Ectodermal cell (in vitro differentiated cells): ENCODE data around the gene CD86.
A peak's percentile ranks its signal among the peaks of the same experiment; 100 is the strongest.
"Not testable (repeated sequence)": the region's sequence is repeated elsewhere in the genome, so short reads cannot be mapped to it uniquely, and the experiment has no call there.

Experiments
- H3K27ac ChIP-seq: 2 replicates; pipeline ENCODE4 v1.7.0; 2013; ENCODE audit warnings: mild to moderate bottlenecking, low read depth, low read length; ENCODE audit not compliant: insufficient read depth, poor library complexity, severe bottlenecking
- H3K27me3 ChIP-seq: 2 replicates; pipeline ENCODE4 v1.7.0; 2013; ENCODE audit warnings: mild to moderate bottlenecking, low read length; ENCODE audit not compliant: insufficient read depth, control insufficient read depth, poor library complexity, severe bottlenecking
- H3K36me3 ChIP-seq: one replicate; pipeline ENCODE4 v1.7.0; 2013; ENCODE audit warnings: low read length; ENCODE audit not compliant: control insufficient read depth, insufficient read depth
- H3K4me1 ChIP-seq: one replicate; pipeline ENCODE4 v1.7.0; 2013; ENCODE audit warnings: low read length; ENCODE audit not compliant: control insufficient read depth, insufficient read depth
- H3K4me3 ChIP-seq: 2 replicates; pipeline ENCODE4 v1.7.0; 2013; ENCODE audit warnings: low read depth, low read length, control low read depth; ENCODE audit not compliant: insufficient read depth
- H3K9me3 ChIP-seq: 2 replicates; pipeline ENCODE4 v1.7.0; 2013; ENCODE audit warnings: mild to moderate bottlenecking, low read length, moderate library complexity; ENCODE audit not compliant: control insufficient read depth
- WGBS, 2 experiments: methylation state at CpG; one replicate each; pipeline ENCODE4 v1.1.7; 2013; ENCODE audit warnings: missing lambda C conversion rate in 2 of 2; 5-methylcytosine and 5-hydroxymethylcytosine counted together

Gene CD86

GRCh38 chr3:122021811-122022401, 33.3 kb upstream of the CD86 start, which contains the start of gene ILDR1:
TSS of gene ILDR1 (minus strand) at chr3:122022247. CDS start at chr3:122022077, 170 bp downstream.
- no peaks in the 10 kb centered on the region for H3K4me1 ChIP-seq
- no peak within 1 kb of the TSS for H3K27ac ChIP-seq
- no peaks in the 10 kb centered on the region for H3K9me3 ChIP-seq
- H3K36me3 ChIP-seq: no peaks in the 10 kb centered on the region
- H3K27me3 ChIP-seq: peaks cover 20% of the 10 kb centered on the region
- H3K4me3 ChIP-seq: peak within 1 kb of the TSS; percentile 34
- WGBS, 2 experiments: 21 to 25% methylated on average over 43 of the region's 43 CpGs

GRCh38 chr3:122023335-122023910, 31.7 kb upstream of the CD86 start:
- Histone ChIP-seq H3K36me3 (no peaks in the 10 kb centered on the region), H3K4me3 (no peak overlapping the region)
- 80 to 83% methylated on average over 8 of the region's 8 CpGs for WGBS, 2 experiments

GRCh38 chr3:122024800-122025199, 30.4 kb upstream of the CD86 start:
- Histone ChIP-seq H3K4me1 (no peaks in the 10 kb centered on the region), H3K27ac (no peak overlapping the region), H3K27me3 (peaks cover 20% of the 10 kb centered on the region), H3K9me3 (no peaks in the 10 kb centered on the region), H3K4me3 (no peak overlapping the region), H3K36me3 (no peaks in the 10 kb centered on the region)
- 91 to 100% methylated on average over 2 of the region's 2 CpGs for WGBS, 2 experiments

More at GRCh38 chr3:122023335-122023910, 31.7 kb upstream of the CD86 start:
- no peak overlapping the region for H3K27ac ChIP-seq
- peaks cover 20% of the 10 kb centered on the region for H3K27me3 ChIP-seq
- H3K9me3 ChIP-seq: no peaks in the 10 kb centered on the region
- no peaks in the 10 kb centered on the region for H3K4me1 ChIP-seq

- Histone ChIP-seq H3K36me3 (no peaks in the 10 kb centered on the region), H3K9me3 (no peaks in the 10 kb centered on the region), H3K27me3 (peaks cover 20% of the 10 kb centered on the region), H3K27ac (no peak overlapping the region), H3K4me1 (no peaks in the 10 kb centered on the region), H3K4me3 (no peak overlapping the region)
Measured at GRCh38 chr3:122025296-122025695, 29.9 kb upstream of the CD86 start.

- H3K4me1 ChIP-seq: no peaks in the 10 kb centered on the region
- no peaks in the 10 kb centered on the region for H3K9me3 ChIP-seq
- H3K4me3 ChIP-seq: no peak overlapping the region
- no peaks in the 10 kb centered on the region for H3K27me3 ChIP-seq
- WGBS, 2 experiments: 91 to 94% methylated on average over 3 of the region's 3 CpGs
- no peak overlapping the region for H3K27ac ChIP-seq
- H3K36me3 ChIP-seq: no peaks in the 10 kb centered on the region
Measured at GRCh38 chr3:122030381-122031122, 24.6 kb upstream of the CD86 start.

- no CpG with 5 or more reads among the region's 1 CpG for WGBS, 2 experiments
Measured at GRCh38 chr3:122031123-122031468, 24.1 kb upstream of the CD86 start.

GRCh38 chr3:122032531-122032930, 22.6 kb upstream of the CD86 start:
- H3K9me3 ChIP-seq: no peaks in the 10 kb centered on the region
- no peak overlapping the region for H3K4me3 ChIP-seq
- H3K36me3 ChIP-seq: no peaks in the 10 kb centered on the region
- no peaks in the 10 kb centered on the region for H3K4me1 ChIP-seq
- no peak overlapping the region for H3K27ac ChIP-seq
- no peaks in the 10 kb centered on the region for H3K27me3 ChIP-seq
- 95 to 100% methylated on average over 1 of the region's 1 CpG for WGBS, 2 experiments

More at GRCh38 chr3:122031123-122031468, 24.1 kb upstream of the CD86 start:
- Histone ChIP-seq H3K27ac (no peak overlapping the region), H3K27me3 (no peaks in the 10 kb centered on the region), H3K36me3 (no peaks in the 10 kb centered on the region), H3K4me3 (no peak overlapping the region), H3K4me1 (no peaks in the 10 kb centered on the region), H3K9me3 (no peaks in the 10 kb centered on the region)

GRCh38 chr3:122033023-122033422, 22.1 kb upstream of the CD86 start:
- Histone ChIP-seq H3K4me1 (no peaks in the 10 kb centered on the region), H3K9me3 (no peaks in the 10 kb centered on the region), H3K4me3 (no peak overlapping the region), H3K27ac (no peak overlapping the region), H3K36me3 (no peaks in the 10 kb centered on the region), H3K27me3 (no peaks in the 10 kb centered on the region)
- WGBS, 2 experiments: no CpG with 5 or more reads among the region's 1 CpG

- H3K27ac ChIP-seq, H3K27me3 ChIP-seq, H3K4me3 ChIP-seq, H3K4me1 ChIP-seq, H3K36me3 ChIP-seq, H3K9me3 ChIP-seq: not testable (repeated sequence)
- 80% methylated on average over 1 of the region's 16 CpGs; no CpG with 5 or more reads in 1 of the 2 experiments for WGBS, 2 experiments
Measured at GRCh38 chr3:122047296-122047695, 7.9 kb upstream of the CD86 start.

GRCh38 chr3:122047773-122048172, 7.4 kb upstream of the CD86 start:
- H3K4me3 ChIP-seq: not testable (repeated sequence)

More at GRCh38 chr3:122047773-122048172, 7.4 kb upstream of the CD86 start:
- 92 to 100% methylated on average over 11 of the region's 11 CpGs for WGBS, 2 experiments
- H3K9me3 ChIP-seq, H3K36me3 ChIP-seq, H3K4me1 ChIP-seq, H3K27me3 ChIP-seq, H3K27ac ChIP-seq: not testable (repeated sequence)
